ENCODE results near the gene TPCN1.

TPCN1 gene

GRCh38 chr12:113332688-113333417 is 111.6 kb downstream of the TPCN1 start:
- H3K9me3 ChIP-seq (ENCODE audit: control insufficient read depth, insufficient read depth, low read depth, low read length): no peaks in the 10 kb centered on the region
- TF ChIP-seq ZBTB6 (tag by site-specific recombination; IDR thresholded peaks at IDR 0.05): no peak
- TF ChIP-seq ZNF707 (tag by site-specific recombination; IDR thresholded peaks at IDR 0.05): no peak
- TF ChIP-seq, protein P1, sequence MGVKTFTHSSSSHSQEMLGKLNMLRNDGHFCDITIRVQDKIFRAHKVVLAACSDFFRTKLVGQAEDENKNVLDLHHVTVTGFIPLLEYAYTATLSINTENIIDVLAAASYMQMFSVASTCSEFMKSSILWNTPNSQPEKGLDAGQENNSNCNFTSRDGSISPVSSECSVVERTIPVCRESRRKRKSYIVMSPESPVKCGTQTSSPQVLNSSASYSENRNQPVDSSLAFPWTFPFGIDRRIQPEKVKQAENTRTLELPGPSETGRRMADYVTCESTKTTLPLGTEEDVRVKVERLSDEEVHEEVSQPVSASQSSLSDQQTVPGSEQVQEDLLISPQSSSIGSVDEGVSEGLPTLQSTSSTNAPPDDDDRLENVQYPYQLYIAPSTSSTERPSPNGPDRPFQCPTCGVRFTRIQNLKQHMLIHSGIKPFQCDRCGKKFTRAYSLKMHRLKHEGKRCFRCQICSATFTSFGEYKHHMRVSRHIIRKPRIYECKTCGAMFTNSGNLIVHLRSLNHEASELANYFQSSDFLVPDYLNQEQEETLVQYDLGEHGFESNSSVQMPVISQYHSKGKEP (tag by site-specific recombination; IDR thresholded peaks at IDR 0.05): no peak
- TF ChIP-seq ZBTB20 (tag by site-specific recombination; IDR thresholded peaks at IDR 0.05): no peak
- TF ChIP-seq EGR2 (tag by site-specific recombination; IDR thresholded peaks at IDR 0.05; ENCODE audit: low read depth): peak; percentile 95
- TF ChIP-seq MEIS1 (CRISPR knock-in tag; IDR thresholded peaks at IDR 0.05; ENCODE audit: borderline replicate concordance): no peak
- no peak for TF ChIP-seq ZNF366 (tag by site-specific recombination; conservative IDR thresholded peaks at IDR 0.05)
- TF ChIP-seq ZFHX2 (tag by site-specific recombination; conservative IDR thresholded peaks at IDR 0.05): peak; percentile 95
- no peak for TF ChIP-seq ZNF23 (tag by site-specific recombination; IDR thresholded peaks at IDR 0.05; ENCODE audit: borderline replicate concordance)
- TF ChIP-seq YY1 (tag by site-specific recombination; IDR thresholded peaks at IDR 0.05): no peak
- H3K4me3 ChIP-seq (ENCODE audit: low read depth, low read length): no peak overlapping the region
- no peak overlapping the region for H3K27ac ChIP-seq (ENCODE audit: extremely low read depth, low read depth, low read length)
- no peaks in the 10 kb centered on the region for H3K4me1 ChIP-seq (ENCODE audit: control insufficient read depth, insufficient read depth, low read length)
- POLR2A ChIA-PET: no interaction called here
- H3K36me3 ChIP-seq (ENCODE audit: control insufficient read depth in 2 of 2, insufficient read depth in 1 of 2, low read length in 2 of 2): peaks cover 0 to 23% of the 10 kb centered on the region in 2 experiments; a peak in 1 of 3 replicates
- CTCF ChIA-PET: interaction anchor here (0.7 kb wide), 2 partner anchors 31 to 92 kb away, joined by 3 read pairs; no protein-coding TSS in a partner anchor

- TF ChIP-seq ZNF37A (tag by site-specific recombination; IDR thresholded peaks at IDR 0.05) (no peak), ATF2 (tag by site-specific recombination; IDR thresholded peaks at IDR 0.05; ENCODE audit: low read depth) (peak; percentile 32; the same call in 1 of the 2 replicates), ZFHX2 (tag by site-specific recombination; conservative IDR thresholded peaks at IDR 0.05) (0 out of 2 replicates have a peak, but pooled peaks have one; percentile 3), PATZ1 (tag by site-specific recombination; IDR thresholded peaks at IDR 0.05) (0 out of 2 replicates have a peak, but pooled peaks have one; percentile 32)
- POLR2A ChIA-PET: no interaction called here
- Histone ChIP-seq H3K27ac (ENCODE audit: extremely low read depth, low read depth, low read length) (no peak overlapping the region), H3K9me3 (ENCODE audit: control insufficient read depth, insufficient read depth, low read depth, low read length) (no peaks in the 10 kb centered on the region), H3K4me1 (ENCODE audit: control insufficient read depth, insufficient read depth, low read length) (no peaks in the 10 kb centered on the region), H3K36me3 (ENCODE audit: control insufficient read depth in 2 of 2, insufficient read depth in 1 of 2, low read length in 2 of 2) (peaks cover 0 to 23% of the 10 kb centered on the region in 2 experiments; a peak in 1 of 3 replicates), H3K4me3 (ENCODE audit: low read depth, low read length) (no peak overlapping the region)
- CTCF ChIA-PET: no interaction called here
Observed at GRCh38 chr12:113333418-113333750, 112.1 kb downstream of the TPCN1 start.

Data from HEK293 (cell line).